Coronary artery (tissue), 2 donors: ENCODE data around the gene CCDC85C.

Experiments used
- DNase-seq: peaks from one replicate; pipeline ENCODE4 v3.0.0-alpha.2; 2017; ENCODE audit warnings: low spot score
- H3K27ac ChIP-seq, 2 donors: fragments of 200-600 bp; sonication (generic); one replicate each; pipeline ENCODE4 v1.5.1; 2016 to 2019
- H3K4me3 ChIP-seq: fragments of 200-600 bp; sonication (generic); 2 replicates; pipeline ENCODE4 v1.5.1; 2016; ENCODE audit warnings: mild to moderate bottlenecking, moderate library complexity
- CTCF ChIP-seq: fragments of 200-600 bp; sonication (generic); IDR thresholded peaks from one replicate; pipeline ENCODE4 v1.5.1; 2019; ENCODE audit warnings: antibody characterized with exemption

Gene CCDC85C

GRCh38 chr14:99481745-99482099 is 122.3 kb downstream of the CCDC85C start:
- peak overlapping the region; percentile 96 for H3K4me3 ChIP-seq
- no peak for DNase-seq
- H3K27ac ChIP-seq = peak overlapping the region; percentile 93 to 98
- no peak for TF ChIP-seq CTCF

GRCh38 chr14:99480917-99481744 is 122.9 kb downstream of the CCDC85C start, which contains the start of gene CCNK:
TSS of gene CCNK (plus strand) at chr14:99481409. CDS start at chr14:99492678, 11,269 bp downstream.
- no peak for TF ChIP-seq CTCF

GRCh38 chr14:99479906-99480869 is 123.8 kb downstream of the CCDC85C start, which contains the start of gene SETD3:
TSS of gene SETD3 (minus strand) at chr14:99480859. CDS start at chr14:99465805, 15,054 bp downstream.
- TF ChIP-seq CTCF = no peak
- Histone ChIP-seq H3K4me3 (peak within 1 kb of the TSS; percentile 98), H3K27ac (peak within 1 kb of the TSS; percentile 95 to 98)
- DNase-seq = peak; percentile 81

More at GRCh38 chr14:99480917-99481744, 122.9 kb downstream of the CCDC85C start, which contains the start of gene CCNK:
- peak; percentile 100 for DNase-seq
- peak within 1 kb of the TSS; percentile 98 for H3K4me3 ChIP-seq
- peak within 1 kb of the TSS; percentile 95 to 98 for H3K27ac ChIP-seq

GRCh38 chr14:99479160-99479905 is 124.7 kb downstream of the CCDC85C start:
- H3K27ac ChIP-seq = peak overlapping the region; percentile 95 to 98
- TF ChIP-seq CTCF = no peak
- no peak for DNase-seq
- peak overlapping the region; percentile 98 for H3K4me3 ChIP-seq

GRCh38 chr14:99478128-99478527 is 125.9 kb downstream of the CCDC85C start:
- Histone ChIP-seq H3K27ac (no peak overlapping the region), H3K4me3 (no peak overlapping the region)
- no peak for DNase-seq
- TF ChIP-seq CTCF = no peak

- no peak for DNase-seq
- Histone ChIP-seq H3K27ac (no peak overlapping the region), H3K4me3 (no peak overlapping the region)
- no peak for TF ChIP-seq CTCF
These were observed 127.1 kb downstream of the CCDC85C start for GRCh38 chr14:99476864-99477263.
